Astrocyte (in vitro differentiated cells and primary cell): Measurements from ENCODE around the gene ZC3H15. TPM values are rescaled to one million over a fixed set of nuclear protein-coding genes. Genes with fewer than 3 reads are reported as not detected.

Experiments used
- DNase-seq: peaks from one replicate; pipeline ENCODE4 v3.0.0-alpha.2; 2010; ENCODE audit warnings: low read depth
- FAIRE-seq: peaks from 2 replicates; lab custom pipeline; 2011; peaks lifted over from hg19 to GRCh38; lab: Jason Lieb, UNC
- H2AFZ ChIP-seq: 2 replicates; pipeline ENCODE4 v1.6.0; 2012; ENCODE audit warnings: low read depth, low read length, inconsistent platforms
- H3K27ac ChIP-seq: 2 replicates; pipeline ENCODE4 v1.5.1; 2011; ENCODE audit warnings: low read depth, low read length, inconsistent platforms
- H3K27me3 ChIP-seq: 2 replicates; pipeline ENCODE4 v1.6.0; 2011; ENCODE audit warnings: low read length, inconsistent platforms; ENCODE audit not compliant: insufficient read depth
- H3K36me3 ChIP-seq: 2 replicates; pipeline ENCODE4 v1.5.1; 2011; ENCODE audit warnings: low read length, inconsistent platforms; ENCODE audit not compliant: insufficient read depth
- H3K4me1 ChIP-seq: 2 replicates; pipeline ENCODE4 v1.5.1; 2011; ENCODE audit warnings: low read length, inconsistent platforms; ENCODE audit not compliant: insufficient read depth
- H3K4me2 ChIP-seq: 2 replicates; pipeline ENCODE4 v1.6.0; 2012; ENCODE audit warnings: low read length, inconsistent platforms
- H3K4me3 ChIP-seq: 2 replicates; pipeline ENCODE4 v1.5.1; 2011; ENCODE audit warnings: low read depth, mild to moderate bottlenecking, low read length, inconsistent platforms; ENCODE audit not compliant: insufficient read depth
- H3K79me2 ChIP-seq: 2 replicates; pipeline ENCODE4 v1.6.0; 2012; ENCODE audit warnings: mild to moderate bottlenecking, low read length, inconsistent platforms; ENCODE audit not compliant: insufficient read depth
- H3K9ac ChIP-seq: 2 replicates; pipeline ENCODE4 v1.6.0; 2012; ENCODE audit warnings: mild to moderate bottlenecking, low read length, inconsistent platforms
- H3K9me3 ChIP-seq: 2 replicates; pipeline ENCODE4 v1.5.1; 2012; ENCODE audit warnings: low read depth, mild to moderate bottlenecking, low read length, inconsistent platforms; ENCODE audit not compliant: insufficient read depth
- H4K20me1 ChIP-seq: 2 replicates; pipeline ENCODE4 v1.6.0; 2012; ENCODE audit warnings: low read length, inconsistent platforms; ENCODE audit not compliant: insufficient read depth
- H3K27ac Mint-ChIP-seq: one replicate; pipeline ENCODE4 v1.8.0; 2021; ENCODE audit warnings: mild to moderate bottlenecking, mixed read lengths; ENCODE audit not compliant: unreplicated experiment
- H3K27me3 Mint-ChIP-seq: one replicate; pipeline ENCODE4 v1.8.0; 2021; ENCODE audit warnings: low read depth, mixed read lengths; ENCODE audit not compliant: unreplicated experiment
- H3K36me3 Mint-ChIP-seq: one replicate; pipeline ENCODE4 v1.8.0; 2021; ENCODE audit warnings: low read depth, mixed read lengths; ENCODE audit not compliant: unreplicated experiment
- H3K4me1 Mint-ChIP-seq: one replicate; pipeline ENCODE4 v1.8.0; 2021; ENCODE audit warnings: low read depth, mixed read lengths; ENCODE audit not compliant: unreplicated experiment
- H3K4me3 Mint-ChIP-seq: one replicate; pipeline ENCODE4 v1.8.0; 2021; ENCODE audit warnings: mild to moderate bottlenecking, moderate library complexity, mixed read lengths; ENCODE audit not compliant: unreplicated experiment
- H3K9me3 Mint-ChIP-seq: one replicate; pipeline ENCODE4 v1.8.0; 2021; ENCODE audit warnings: mild to moderate bottlenecking, mixed read lengths; ENCODE audit not compliant: unreplicated experiment
- EZH2 ChIP-seq: IDR thresholded peaks from 2 replicates; pipeline ENCODE4 v1.6.1; 2012; ENCODE audit warnings: mild to moderate bottlenecking, low read length, inconsistent platforms; ENCODE audit not compliant: insufficient read depth
- total RNA-seq: library from RNA; stranded (reverse); gene quantifications from 2 replicates; pipeline ENCODE4 v1.2.1, GENCODE V29; 2021
- TF ChIP-seq, protein P1 (sequence below): IDR thresholded peaks from 2 replicates; pipeline ENCODE4 v1.5.1; 2011; ENCODE audit warnings: low read depth, mild to moderate bottlenecking, inconsistent platforms, low read length, moderate library complexity; ENCODE audit not compliant: insufficient read depth

ZC3H15 gene
- total RNA-seq, 1 donor from 2014 or later: 76.4 TPM

DNA sequence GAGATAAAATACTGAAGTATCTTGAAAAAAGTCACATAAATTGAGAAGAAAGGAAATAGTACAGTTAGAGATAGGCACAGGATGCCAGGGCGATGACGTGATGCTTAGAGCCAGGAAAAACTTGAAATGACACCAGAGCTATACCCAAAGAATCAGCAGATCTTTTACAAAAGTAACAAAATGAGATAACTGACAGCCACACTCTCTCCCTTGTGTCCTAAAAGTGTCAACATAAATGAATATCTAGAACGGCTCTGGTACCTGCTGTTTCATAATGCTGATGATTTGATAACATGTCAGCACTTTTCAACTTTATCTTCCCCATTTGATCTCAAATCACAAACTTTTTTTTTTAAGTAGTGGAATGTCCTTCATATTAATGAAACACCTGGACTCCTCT lies 45.6 kb upstream of the ZC3H15 start:
- no peaks in the 10 kb centered on the region for H3K9me3 Mint-ChIP-seq
- no peak overlapping the region for H3K4me2 ChIP-seq
- no peaks in the 10 kb centered on the region for H3K4me1 Mint-ChIP-seq
- H3K9me3 ChIP-seq: no peaks in the 10 kb centered on the region
- no peak overlapping the region for H3K27ac Mint-ChIP-seq
- TF ChIP-seq, protein P1, sequence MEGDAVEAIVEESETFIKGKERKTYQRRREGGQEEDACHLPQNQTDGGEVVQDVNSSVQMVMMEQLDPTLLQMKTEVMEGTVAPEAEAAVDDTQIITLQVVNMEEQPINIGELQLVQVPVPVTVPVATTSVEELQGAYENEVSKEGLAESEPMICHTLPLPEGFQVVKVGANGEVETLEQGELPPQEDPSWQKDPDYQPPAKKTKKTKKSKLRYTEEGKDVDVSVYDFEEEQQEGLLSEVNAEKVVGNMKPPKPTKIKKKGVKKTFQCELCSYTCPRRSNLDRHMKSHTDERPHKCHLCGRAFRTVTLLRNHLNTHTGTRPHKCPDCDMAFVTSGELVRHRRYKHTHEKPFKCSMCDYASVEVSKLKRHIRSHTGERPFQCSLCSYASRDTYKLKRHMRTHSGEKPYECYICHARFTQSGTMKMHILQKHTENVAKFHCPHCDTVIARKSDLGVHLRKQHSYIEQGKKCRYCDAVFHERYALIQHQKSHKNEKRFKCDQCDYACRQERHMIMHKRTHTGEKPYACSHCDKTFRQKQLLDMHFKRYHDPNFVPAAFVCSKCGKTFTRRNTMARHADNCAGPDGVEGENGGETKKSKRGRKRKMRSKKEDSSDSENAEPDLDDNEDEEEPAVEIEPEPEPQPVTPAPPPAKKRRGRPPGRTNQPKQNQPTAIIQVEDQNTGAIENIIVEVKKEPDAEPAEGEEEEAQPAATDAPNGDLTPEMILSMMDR: no peak
- no peak for TF ChIP-seq EZH2
- H3K4me1 ChIP-seq: no peaks in the 10 kb centered on the region
- no peaks in the 10 kb centered on the region for H3K27me3 ChIP-seq
- H3K4me3 ChIP-seq: no peak overlapping the region
- DNase-seq (no peak), FAIRE-seq (no peak)
- peaks cover 6% of the 10 kb centered on the region for H3K36me3 Mint-ChIP-seq
- H3K36me3 ChIP-seq: no peaks in the 10 kb centered on the region
- H3K9ac ChIP-seq: no peak overlapping the region
- H3K4me3 Mint-ChIP-seq: no peak overlapping the region
- H3K79me2 ChIP-seq: no peaks in the 10 kb centered on the region
- H2AFZ ChIP-seq: no peak overlapping the region
- H4K20me1 ChIP-seq: no peaks in the 10 kb centered on the region
- H3K27ac ChIP-seq: no peak overlapping the region
- H3K27me3 Mint-ChIP-seq: no peaks in the 10 kb centered on the region

DNA sequence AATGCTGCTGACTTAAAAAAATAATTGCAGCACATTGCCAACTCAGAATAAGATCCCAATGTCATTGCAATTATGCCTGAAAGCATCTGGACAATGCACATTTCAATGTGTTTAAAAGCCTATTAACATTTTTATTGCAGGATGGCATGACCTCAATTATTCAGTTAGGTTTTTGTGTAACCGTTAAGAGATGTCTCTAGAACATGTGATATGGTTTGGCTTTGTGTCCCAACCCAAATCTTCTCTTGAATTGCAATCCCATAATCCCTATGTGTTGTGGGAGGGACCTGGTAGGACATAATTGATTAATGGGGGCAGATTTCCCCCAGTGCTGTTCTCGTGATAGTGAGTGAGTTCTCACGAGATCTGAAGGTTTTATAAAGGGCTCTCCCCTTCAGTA lies 43.2 kb upstream of the ZC3H15 start:
- H3K79me2 ChIP-seq: no peaks in the 10 kb centered on the region
- H3K4me3 Mint-ChIP-seq: no peak overlapping the region
- H3K27ac Mint-ChIP-seq: no peak overlapping the region
- no peak for TF ChIP-seq EZH2
- FAIRE-seq (no peak), DNase-seq (no peak)
- H2AFZ ChIP-seq: no peak overlapping the region
- no peaks in the 10 kb centered on the region for H3K4me1 Mint-ChIP-seq
- no peaks in the 10 kb centered on the region for H3K4me1 ChIP-seq
- no peaks in the 10 kb centered on the region for H3K27me3 ChIP-seq
- H3K36me3 Mint-ChIP-seq: peaks cover 2% of the 10 kb centered on the region
- no peaks in the 10 kb centered on the region for H3K27me3 Mint-ChIP-seq
- H3K4me2 ChIP-seq: no peak overlapping the region
- no peaks in the 10 kb centered on the region for H4K20me1 ChIP-seq
- H3K9ac ChIP-seq: no peak overlapping the region
- no peak overlapping the region for H3K4me3 ChIP-seq
- H3K36me3 ChIP-seq: no peaks in the 10 kb centered on the region
- H3K9me3 ChIP-seq: no peaks in the 10 kb centered on the region
- no peak overlapping the region for H3K27ac ChIP-seq
- H3K9me3 Mint-ChIP-seq: no peaks in the 10 kb centered on the region

DNA sequence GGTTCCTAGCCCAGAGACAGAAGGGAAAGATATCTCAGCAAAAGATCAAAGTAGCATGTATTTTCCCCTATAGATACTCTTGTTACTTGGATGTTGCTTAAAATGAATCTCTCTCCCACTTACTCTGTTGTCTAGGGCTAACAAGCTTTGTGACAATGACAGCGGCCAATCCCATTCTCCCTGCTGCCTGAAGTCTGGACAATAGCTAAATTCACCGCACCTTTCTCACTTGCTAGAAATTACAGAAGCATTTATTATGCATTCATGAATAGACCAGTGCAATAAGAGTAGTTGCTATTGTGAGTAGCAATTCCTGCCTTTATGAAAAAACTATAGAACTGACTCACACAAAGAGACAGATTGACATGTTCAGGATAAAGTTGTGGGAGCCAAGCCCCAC lies 42.2 kb upstream of the ZC3H15 start:
- Mint-ChIP-seq H3K27me3 (no peaks in the 10 kb centered on the region), H3K36me3 (no peaks in the 10 kb centered on the region), H3K4me1 (no peaks in the 10 kb centered on the region), H3K9me3 (no peaks in the 10 kb centered on the region), H3K4me3 (no peak overlapping the region), H3K27ac (no peak overlapping the region)
- Histone ChIP-seq H3K9ac (no peak overlapping the region), H3K4me2 (no peak overlapping the region), H2AFZ (no peak overlapping the region), H4K20me1 (no peaks in the 10 kb centered on the region), H3K9me3 (no peaks in the 10 kb centered on the region), H3K27me3 (no peaks in the 10 kb centered on the region), H3K36me3 (no peaks in the 10 kb centered on the region), H3K79me2 (no peaks in the 10 kb centered on the region), H3K27ac (no peak overlapping the region), H3K4me1 (no peaks in the 10 kb centered on the region), H3K4me3 (no peak overlapping the region)
- no peak for DNase-seq
- FAIRE-seq: no peak
- TF ChIP-seq EZH2: no peak
- TF ChIP-seq, protein P1: no peak
